ENCODE results near the gene STON1.
A peak's percentile ranks its signal among the peaks of the same experiment; 100 is the strongest.

Gene STON1

GRCh38 chr2:48620604-48621003, 90.7 kb downstream of the STON1 start:
- TF ChIP-seq ZFP30 (CRISPR knock-in tag; IDR thresholded peaks at IDR 0.05), result no peak
- TF ChIP-seq BACH2 (CRISPR knock-in tag; IDR thresholded peaks at IDR 0.05; ENCODE audit: borderline replicate concordance), result no peak
- TF ChIP-seq ESRRG (CRISPR knock-in tag; IDR thresholded peaks at IDR 0.05), result no peak
- TF ChIP-seq PPARA (CRISPR knock-in tag; IDR thresholded peaks at IDR 0.05; ENCODE audit: borderline replicate concordance), result no peak
- TF ChIP-seq, protein P1, sequence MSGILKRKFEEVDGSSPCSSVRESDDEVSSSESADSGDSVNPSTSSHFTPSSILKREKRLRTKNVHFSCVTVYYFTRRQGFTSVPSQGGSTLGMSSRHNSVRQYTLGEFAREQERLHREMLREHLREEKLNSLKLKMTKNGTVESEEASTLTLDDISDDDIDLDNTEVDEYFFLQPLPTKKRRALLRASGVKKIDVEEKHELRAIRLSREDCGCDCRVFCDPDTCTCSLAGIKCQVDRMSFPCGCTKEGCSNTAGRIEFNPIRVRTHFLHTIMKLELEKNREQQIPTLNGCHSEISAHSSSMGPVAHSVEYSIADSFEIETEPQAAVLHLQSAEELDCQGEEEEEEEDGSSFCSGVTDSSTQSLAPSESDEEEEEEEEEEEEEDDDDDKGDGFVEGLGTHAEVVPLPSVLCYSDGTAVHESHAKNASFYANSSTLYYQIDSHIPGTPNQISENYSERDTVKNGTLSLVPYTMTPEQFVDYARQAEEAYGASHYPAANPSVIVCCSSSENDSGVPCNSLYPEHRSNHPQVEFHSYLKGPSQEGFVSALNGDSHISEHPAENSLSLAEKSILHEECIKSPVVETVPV (CRISPR knock-in tag; IDR thresholded peaks at IDR 0.05), result no peak
- TF ChIP-seq CSDC2 (CRISPR knock-in tag; IDR thresholded peaks at IDR 0.05), result no peak
- TF ChIP-seq GLIS3 (CRISPR knock-in tag; IDR thresholded peaks at IDR 0.05), result no peak
- TF ChIP-seq OSR1 (CRISPR knock-in tag; IDR thresholded peaks at IDR 0.05), result no peak
- no peak for TF ChIP-seq ARNTL (CRISPR knock-in tag; IDR thresholded peaks at IDR 0.05; ENCODE audit: borderline replicate concordance, low read depth)
- no peak for ATAC-seq

DNA sequence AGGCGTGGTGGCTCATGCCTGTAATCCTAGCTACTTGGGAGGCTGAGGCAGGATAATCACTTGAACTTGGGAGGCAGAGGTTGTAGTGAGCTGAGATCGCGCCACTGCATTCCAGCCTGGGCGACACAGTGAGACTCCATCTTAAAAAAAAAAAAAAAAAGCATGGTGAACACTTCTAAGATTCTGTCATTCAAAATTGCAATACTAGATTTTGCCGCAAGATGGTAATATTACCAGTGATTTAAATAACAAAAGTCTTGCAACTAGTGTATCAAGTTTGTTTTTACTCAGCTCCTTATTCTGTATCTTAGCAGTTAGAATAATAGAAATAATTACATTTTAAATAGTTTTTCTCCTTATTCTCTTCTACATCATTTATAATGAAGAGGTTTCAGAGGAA, 92.7 kb downstream of the STON1 start:
- ATAC-seq, result peak; percentile 56

DNA sequence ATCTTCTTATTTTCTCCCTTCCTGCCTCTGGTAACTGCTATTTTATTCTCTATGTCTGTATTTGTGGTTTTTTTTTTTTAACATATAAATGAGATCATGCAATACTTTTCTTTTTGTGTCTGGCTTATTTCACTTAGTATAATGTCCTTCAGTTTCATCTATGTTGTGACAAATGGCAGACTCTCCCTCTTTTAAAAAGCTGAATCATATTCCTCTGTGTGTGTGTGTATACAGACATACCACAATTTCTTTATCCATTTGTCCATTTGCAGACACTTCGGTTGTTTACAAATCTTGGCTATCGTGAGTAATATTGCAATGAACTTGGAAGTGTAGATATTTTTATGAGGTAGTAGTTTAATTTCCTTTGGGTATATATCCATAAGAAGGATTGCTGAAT, 94.7 kb downstream of the STON1 start:
- peak; percentile 85 for TF ChIP-seq ZNF8 (CRISPR knock-in tag; IDR thresholded peaks at IDR 0.05)
- no peak for TF ChIP-seq ZFP3 (CRISPR knock-in tag; IDR thresholded peaks at IDR 0.05)
- TF ChIP-seq ISL1 (CRISPR knock-in tag; IDR thresholded peaks at IDR 0.05), result peak; percentile 55
- no peak for TF ChIP-seq POU6F1 (CRISPR knock-in tag; IDR thresholded peaks at IDR 0.05; ENCODE audit: borderline replicate concordance, low read depth)
- no peak for TF ChIP-seq RARB (CRISPR knock-in tag; IDR thresholded peaks at IDR 0.05)
- no peak for TF ChIP-seq CREB5 (CRISPR knock-in tag; IDR thresholded peaks at IDR 0.05; ENCODE audit: low read depth)
- no peak for TF ChIP-seq TCF4 (CRISPR knock-in tag; IDR thresholded peaks at IDR 0.05; ENCODE audit: borderline replicate concordance)
- no peak for TF ChIP-seq ARNTL (CRISPR knock-in tag; IDR thresholded peaks at IDR 0.05; ENCODE audit: borderline replicate concordance, low read depth)
- ATAC-seq, result no peak

- no peak for TF ChIP-seq TOX (CRISPR knock-in tag; IDR thresholded peaks at IDR 0.05; ENCODE audit: borderline replicate concordance)
- TF ChIP-seq ZFP3 (CRISPR knock-in tag; IDR thresholded peaks at IDR 0.05), result no peak
- no peak for TF ChIP-seq OSR1 (CRISPR knock-in tag; IDR thresholded peaks at IDR 0.05)
- TF ChIP-seq ZFP30 (CRISPR knock-in tag; IDR thresholded peaks at IDR 0.05), result no peak
- TF ChIP-seq PATZ1 (CRISPR knock-in tag; IDR thresholded peaks at IDR 0.05; ENCODE audit: borderline replicate concordance), result no peak
- TF ChIP-seq ISL1 (CRISPR knock-in tag; IDR thresholded peaks at IDR 0.05), result no peak
- TF ChIP-seq TSHZ2 (CRISPR knock-in tag; IDR thresholded peaks at IDR 0.05), result no peak
- ATAC-seq, result no peak
Measured at GRCh38 chr2:48626047-48626446, 96.1 kb downstream of the STON1 start.

Data from SK-N-SH treated with all-trans-retinoic acid at 6 μM for 48 hours (cell line).